GM12878 (cell line): ENCODE measurements around the gene CCNL1. TPM values are rescaled to one million over a fixed set of nuclear protein-coding genes. Genes with fewer than 3 reads are reported as not detected.

Experiments used
- ATAC-seq: fragments of 200-7000 bp; cut with Tn5 transposase; 3 replicates; pipeline ENCODE4 v1.9.1; 2020; ENCODE audit warnings: mild to moderate bottlenecking, moderate library complexity
- BruUV-seq: library from RNA; stranded (reverse); fragments of 400-500 nt; replicated peaks from 2 replicates; lab custom pipeline; 2021; lab: Mats Ljungman, UMichigan
- CTCF ChIA-PET: fragments of 300-600 bp; sonication (Branson Sonifier 250); formaldehyde crosslinking; extraction: SDS; loops from one replicate; lab custom pipeline; 2021; ENCODE audit warnings: inconsistent platforms; lab: Yijun Ruan, JAX
- POLR2A ChIA-PET: fragments of 350-600 bp; formaldehyde crosslinking; extraction: SDS; loops from one replicate; lab custom pipeline; 2021; ENCODE audit warnings: inconsistent platforms; lab: Charles Lee
- RAD21 ChIA-PET: fragments of 300-600 bp; sonication (Branson Sonifier 250); formaldehyde crosslinking; loops from one replicate; lab custom pipeline; 2023; ENCODE audit warnings: antibody characterized with exemption; ENCODE audit not compliant: unreplicated experiment; lab: Charles Lee
- SMC1A ChIA-PET: fragments of 300-600 bp; sonication (Branson Sonifier 250); formaldehyde crosslinking; loops from one replicate; lab custom pipeline; 2023; ENCODE audit not compliant: unreplicated experiment, uncharacterized antibody; lab: Charles Lee
- DNase-seq: peaks from one replicate; pipeline ENCODE4 v3.0.0-alpha.2; 2011; ENCODE audit warnings: low read depth, low spot score
- FAIRE-seq: peaks from 3 replicates; lab custom pipeline; 2011; peaks lifted over from hg19 to GRCh38; lab: Jason Lieb, UNC
- H2AFZ ChIP-seq: 2 replicates; pipeline ENCODE4 v1.6.0; 2011; ENCODE audit warnings: low read depth, low read length, control low read depth; ENCODE audit not compliant: control insufficient read depth
- H3K27ac ChIP-seq: 2 replicates; pipeline ENCODE4 v1.5.1; 2011; ENCODE audit warnings: control low read depth; ENCODE audit not compliant: control insufficient read depth, insufficient read depth
- H3K27me3 ChIP-seq, 2 experiments: replicated peaks in 1 of 2; 2 replicates each; pipeline versions ENCODE4 v1.6.0 to v1.6.1; 2011; ENCODE audit warnings: low read length in 1 of 2; ENCODE audit not compliant: control insufficient read depth in 2 of 2, insufficient read depth in 2 of 2
- H3K36me3 ChIP-seq, 2 experiments: 2 replicates each; pipeline ENCODE4 v1.5.1; 2011; ENCODE audit warnings: low read length in 1 of 2; ENCODE audit not compliant: control insufficient read depth in 2 of 2, insufficient read depth in 2 of 2
- H3K4me1 ChIP-seq: 2 replicates; pipeline ENCODE4 v1.6.1; 2011; ENCODE audit warnings: mild to moderate bottlenecking, low read length, moderate library complexity, mixed read lengths; ENCODE audit not compliant: control insufficient read depth, insufficient read depth
- H3K4me2 ChIP-seq: 2 replicates; pipeline ENCODE4 v1.6.0; 2011; ENCODE audit warnings: control low read depth; ENCODE audit not compliant: control insufficient read depth, insufficient read depth
- H3K4me3 ChIP-seq: fragments of 200-600 bp; sonication (generic); 2 replicates; pipeline ENCODE4 v1.5.1; 2016
- H3K79me2 ChIP-seq: 2 replicates; pipeline ENCODE4 v1.6.0; 2011; ENCODE audit warnings: low read length; ENCODE audit not compliant: control insufficient read depth, insufficient read depth
- H3K9ac ChIP-seq: 2 replicates; pipeline ENCODE4 v1.8.0; 2011; ENCODE audit warnings: low read length, control low read depth, mixed read lengths; ENCODE audit not compliant: control insufficient read depth, insufficient read depth
- H3K9me3 ChIP-seq: replicated peaks from 3 replicates; pipeline ENCODE4 v1.5.1; 2011; ENCODE audit warnings: mild to moderate bottlenecking, low read length; ENCODE audit not compliant: control insufficient read depth, insufficient read depth
- H4K20me1 ChIP-seq: 2 replicates; pipeline ENCODE4 v1.6.0; 2011; ENCODE audit not compliant: control insufficient read depth, insufficient read depth
- CHD1 ChIP-seq: IDR thresholded peaks from 2 replicates; pipeline ENCODE4 v1.6.1; 2012; ENCODE audit warnings: low read depth, low read length, improper control_type of control experiment
- MTA3 ChIP-seq: IDR thresholded peaks from 2 replicates; pipeline ENCODE4 v1.6.1; 2012; ENCODE audit warnings: low read length, inconsistent platforms, borderline replicate concordance
- NR2C2 ChIP-seq: IDR thresholded peaks from 2 replicates; pipeline ENCODE4 v1.6.1; 2011; ENCODE audit warnings: borderline replicate concordance, low read depth; ENCODE audit not compliant: control insufficient read depth, insufficient read length
- POLR2A ChIP-seq: IDR thresholded peaks from 2 replicates; pipeline ENCODE4 v1.6.1; 2011; ENCODE audit warnings: low read depth, mild to moderate bottlenecking, low read length
- TAF1 ChIP-seq: IDR thresholded peaks from 2 replicates; pipeline ENCODE4 v1.6.1; 2011; ENCODE audit warnings: mild to moderate bottlenecking, low read depth, low read length, borderline replicate concordance
- ZNF274 ChIP-seq: IDR thresholded peaks from one replicate; pipeline ENCODE4 v1.8.0; 2011; ENCODE audit not compliant: insufficient read length, insufficient read depth
- WGBS: methylation state at CpG from one replicate; pipeline ENCODE4 v1.1.6; 2016; ENCODE audit warnings: low lambda C conversion rate; ENCODE audit not compliant: insufficient replicate concordance, insufficient coverage; ENCODE audit errors: missing lambda C conversion rate; 5-methylcytosine and 5-hydroxymethylcytosine counted together
- in situ Hi-C: fragments of 300-500 bp; cut with MboI; formaldehyde crosslinking; loops from 9 replicates; pipeline ENCODE4 v1.14.3; 2018; ENCODE audit warnings: mixed read lengths
- intact Hi-C: fragments of 100-400 bp; cut with micrococcal nuclease; formaldehyde crosslinking; loops from one replicate; pipeline ENCODE4 v1.14.2; 2022; ENCODE audit not compliant: unreplicated experiment
- polyA plus RNA-seq, 11 experiments: library from polyadenylated mRNA; depleted of rRNA in 4 of 11; unstranded in 6 of 11; stranded (reverse) in 5 of 11; fragments of >200 nt; fragmentation: Nextera tagmentation in 4 of 11; fragmentation: Illumina TruSeq in 1 of 11; extraction: Ambion mirVana in 4 of 11; extraction: Trizol in 1 of 11; gene quantifications; 1 replicate in 1 of 11; 2 replicates in 10 of 11; pipeline versions ENCODE4 v1.2.1 to v1.2.3, GENCODE V29; 2011 to 2016; ENCODE audit warnings: inconsistent platforms in 2 of 11, missing spikeins in 2 of 11, low read depth in 1 of 11
- total RNA-seq, 4 experiments: library from RNA; depleted of rRNA in 3 of 4; stranded (reverse); fragments of >200 nt in 3 of 4; fragmentation: Illumina TruSeq in 1 of 4; extraction: Trizol in 1 of 4; gene quantifications; 2 replicates each; pipeline versions ENCODE4 v1.2.1 to v1.2.3, GENCODE V29; 2013 to 2021
- TF ChIP-seq, protein P1 (sequence below): fragments of 450-650 bp; IDR thresholded peaks from 2 replicates; pipeline ENCODE4 v1.6.1; 2017; ENCODE audit warnings: antibody characterized with exemption, mild to moderate bottlenecking, moderate library complexity

Gene CCNL1
- total and polyA plus RNA-seq, 10 of the 15 experiments (the other 5 are each of a cell fraction or from before 2014, with no cell fraction given), result 22.2 to 174 (median 115) TPM

DNA sequence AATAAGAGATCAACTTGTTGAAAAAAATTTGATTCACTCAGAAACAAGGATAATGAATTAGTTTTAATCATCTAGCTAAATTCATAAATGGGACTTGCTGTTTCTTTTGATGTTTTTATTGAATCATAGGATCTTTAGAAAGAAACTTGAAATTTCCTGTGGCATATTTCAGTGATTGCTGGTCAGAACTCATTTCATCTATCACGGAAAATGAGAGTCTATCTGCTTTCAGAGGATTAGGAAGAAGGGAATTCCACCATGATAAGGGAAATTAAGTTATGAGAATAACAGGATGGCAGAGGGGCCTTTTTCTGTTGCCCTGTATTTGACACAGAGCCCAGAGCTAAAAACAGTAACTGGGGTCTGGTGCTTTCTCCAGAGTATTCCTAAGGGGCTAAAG lies 44.9 kb upstream of the CCNL1 start:
- Histone ChIP-seq H3K4me3 (no peak overlapping the region), H2AFZ (no peak overlapping the region), H3K4me1 (no peaks in the 10 kb centered on the region), H3K27ac (no peak overlapping the region), H3K9me3 (no peaks in the 10 kb centered on the region), H3K4me2 (no peak overlapping the region), H4K20me1 (no peaks in the 10 kb centered on the region), H3K27me3 (no peaks in the 10 kb centered on the region), H3K36me3 (no peaks in the 10 kb centered on the region), H3K9ac (no peak overlapping the region), H3K79me2 (no peaks in the 10 kb centered on the region)
- FAIRE-seq, result no peak
- ChIA-PET CTCF (interaction anchor here (0.9 to 1.4 kb wide), 11 partner anchors 10 to 368 kb away, joined by 3 to 5 read pairs (median 3); no protein-coding TSS in a partner anchor), RAD21 (interaction anchor here (1.0 to 1.1 kb wide), 2 partner anchors 37 to 42 kb away, joined by 3 read pairs; no protein-coding TSS in a partner anchor), POLR2A (interaction anchor here (0.5 kb wide), 1 partner anchor 44 kb away, joined by 3 read pairs; no protein-coding TSS in a partner anchor), SMC1A (interaction anchor here (0.7 to 1.0 kb wide), 3 partner anchors 14 to 45 kb away, joined by 3 read pairs; partner anchors contain the start of gene CCNL1)
- intact Hi-C loops (loop anchor here (1.0 to 5.0 kb wide), 2 partner anchors 34 to 287 kb away; no protein-coding TSS in a partner anchor), in situ Hi-C loops (no loop called here)
- TF ChIP-seq MTA3, result no peak
- TF ChIP-seq, protein P1, sequence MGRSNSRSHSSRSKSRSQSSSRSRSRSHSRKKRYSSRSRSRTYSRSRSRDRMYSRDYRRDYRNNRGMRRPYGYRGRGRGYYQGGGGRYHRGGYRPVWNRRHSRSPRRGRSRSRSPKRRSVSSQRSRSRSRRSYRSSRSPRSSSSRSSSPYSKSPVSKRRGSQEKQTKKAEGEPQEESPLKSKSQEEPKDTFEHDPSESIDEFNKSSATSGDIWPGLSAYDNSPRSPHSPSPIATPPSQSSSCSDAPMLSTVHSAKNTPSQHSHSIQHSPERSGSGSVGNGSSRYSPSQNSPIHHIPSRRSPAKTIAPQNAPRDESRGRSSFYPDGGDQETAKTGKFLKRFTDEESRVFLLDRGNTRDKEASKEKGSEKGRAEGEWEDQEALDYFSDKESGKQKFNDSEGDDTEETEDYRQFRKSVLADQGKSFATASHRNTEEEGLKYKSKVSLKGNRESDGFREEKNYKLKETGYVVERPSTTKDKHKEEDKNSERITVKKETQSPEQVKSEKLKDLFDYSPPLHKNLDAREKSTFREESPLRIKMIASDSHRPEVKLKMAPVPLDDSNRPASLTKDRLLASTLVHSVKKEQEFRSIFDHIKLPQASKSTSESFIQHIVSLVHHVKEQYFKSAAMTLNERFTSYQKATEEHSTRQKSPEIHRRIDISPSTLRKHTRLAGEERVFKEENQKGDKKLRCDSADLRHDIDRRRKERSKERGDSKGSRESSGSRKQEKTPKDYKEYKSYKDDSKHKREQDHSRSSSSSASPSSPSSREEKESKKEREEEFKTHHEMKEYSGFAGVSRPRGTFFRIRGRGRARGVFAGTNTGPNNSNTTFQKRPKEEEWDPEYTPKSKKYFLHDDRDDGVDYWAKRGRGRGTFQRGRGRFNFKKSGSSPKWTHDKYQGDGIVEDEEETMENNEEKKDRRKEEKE, result no peak
- TF ChIP-seq ZNF274, result no peak
- no peak for TF ChIP-seq CHD1
- no peak for TF ChIP-seq TAF1
- no peak for TF ChIP-seq POLR2A
- no peak for TF ChIP-seq NR2C2
- no peak for DNase-seq
- no peak for ATAC-seq
- BruUV-seq, result no TSS peak
- 81% methylated on average over 1 of the region's 1 CpG for WGBS
